GM19025 (cell line): Measurements from ENCODE around the gene VWF.

Source experiments
- ATAC-seq: cut with Tn5 transposase; IDR thresholded peaks from one replicate; pipeline ENCODE4 v1.9.1; 2021; ENCODE audit warnings: mild to moderate bottlenecking, low read depth, moderate library complexity; ENCODE audit not compliant: unreplicated experiment

The VWF gene

DNA sequence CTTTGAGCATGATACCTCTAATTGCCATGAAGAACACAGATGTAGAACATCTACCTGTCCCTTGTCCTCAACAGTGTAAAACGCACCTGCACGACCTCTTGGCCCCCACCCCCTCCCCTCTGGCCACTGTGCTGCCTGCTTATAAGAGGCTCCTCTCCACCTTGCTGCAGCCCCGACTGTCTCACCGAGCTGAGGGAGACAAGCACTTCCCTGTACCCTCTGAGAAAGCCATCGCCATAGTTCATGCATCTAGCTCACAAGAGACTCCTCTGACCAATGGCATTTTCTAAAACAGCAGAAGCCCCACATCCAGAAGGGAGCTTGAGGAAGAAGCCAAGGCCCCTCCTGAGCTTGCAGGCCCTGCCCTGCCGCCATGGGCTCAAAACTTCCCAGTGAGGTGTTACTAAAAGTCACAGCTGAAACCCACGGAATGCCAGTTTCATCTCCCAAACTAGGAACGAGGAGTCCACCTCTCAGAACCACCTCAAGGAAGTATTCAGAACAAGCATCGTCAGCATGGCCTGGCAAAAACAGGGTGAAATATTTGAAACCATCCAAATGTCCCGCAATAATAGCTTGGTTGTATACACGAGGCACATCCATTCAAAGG, 157.9 kb downstream of the VWF start:
- no peak for ATAC-seq

DNA sequence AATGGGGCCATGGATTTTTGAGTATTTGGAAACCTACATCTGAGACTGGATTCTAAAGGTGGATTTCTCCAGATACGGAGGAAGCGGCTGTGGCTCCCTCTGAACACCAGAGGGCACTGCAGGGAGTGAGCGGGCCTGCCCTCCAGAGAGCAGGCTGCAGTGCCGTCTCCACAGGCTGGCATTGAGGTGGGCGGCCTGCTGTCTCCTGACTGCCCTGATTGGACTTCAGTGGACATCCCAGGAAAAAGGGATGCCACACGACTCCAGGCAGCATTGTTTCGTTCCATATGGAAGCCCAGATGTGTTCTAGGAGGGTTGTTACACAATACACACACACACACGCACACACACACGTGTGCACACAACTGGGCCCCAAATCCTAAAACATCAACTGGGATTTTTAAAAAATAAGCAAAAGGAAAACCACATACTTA, 158.5 kb downstream of the VWF start:
- ATAC-seq: peak; percentile 60

DNA sequence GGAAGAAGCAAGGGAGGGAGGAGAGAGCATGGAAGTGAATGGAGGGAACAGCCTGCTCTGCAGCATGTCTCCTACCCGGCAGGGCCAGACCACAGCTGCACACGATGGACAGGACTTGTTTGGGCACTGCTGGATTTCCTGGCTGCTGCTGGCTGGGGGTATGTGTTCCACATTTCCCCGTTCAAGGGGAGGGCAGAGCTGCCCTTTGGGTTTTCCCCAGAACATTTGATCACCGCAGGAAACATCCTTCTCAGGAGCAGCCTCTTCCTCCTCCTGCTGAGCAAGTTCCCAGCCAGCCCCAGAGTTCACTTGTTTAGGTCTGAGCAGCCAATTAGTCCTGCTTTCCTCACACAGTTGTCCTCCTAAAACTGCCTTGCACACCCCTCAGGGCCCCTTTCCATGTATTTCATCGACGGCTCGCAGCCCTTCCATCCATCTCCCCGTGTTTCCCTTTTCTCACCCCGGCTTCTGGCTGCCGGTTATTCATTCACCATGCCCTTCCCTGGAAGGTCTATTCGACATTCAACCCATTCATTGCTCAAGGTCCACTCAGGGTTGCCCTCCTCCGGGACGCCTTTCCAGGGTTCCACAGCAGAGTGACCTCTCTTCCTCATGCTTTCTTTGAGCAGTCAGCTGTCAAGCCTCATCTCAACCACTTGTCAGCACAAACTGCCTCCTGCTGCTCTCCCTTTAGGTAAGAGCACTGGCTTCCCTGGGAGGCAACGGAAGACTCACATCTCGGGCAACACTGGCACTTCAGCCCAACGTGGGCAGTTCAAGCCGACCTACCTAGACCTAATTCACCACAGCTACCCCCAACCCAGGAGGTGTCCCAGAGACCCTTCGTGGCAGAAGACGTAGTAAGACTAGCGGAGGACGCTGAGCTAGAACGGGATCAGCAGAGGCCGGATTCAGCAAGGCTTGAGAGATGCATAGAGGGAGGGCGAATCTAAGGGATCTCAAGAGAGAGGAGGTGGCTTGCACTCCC, 159.3 kb downstream of the VWF start:
- no peak for ATAC-seq

DNA sequence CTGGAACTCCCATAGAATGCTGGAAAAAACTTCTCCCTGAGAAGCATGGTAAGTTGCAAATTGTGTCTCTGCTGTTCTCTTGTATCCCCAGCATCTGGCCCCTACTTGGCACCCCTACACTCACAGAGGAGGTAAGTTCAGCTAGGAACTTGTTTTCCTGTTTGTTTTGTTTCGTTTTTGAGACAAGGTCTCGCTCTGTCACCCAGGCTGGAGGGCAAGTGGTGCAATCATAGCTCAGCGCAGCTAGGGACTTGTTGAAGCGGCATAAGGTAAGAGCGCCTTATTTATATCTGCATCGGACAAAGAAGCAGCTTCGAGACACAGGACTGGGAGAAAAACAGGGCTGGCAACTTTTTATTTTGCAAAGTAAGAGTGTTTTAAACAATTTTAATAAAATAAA, 161.0 kb downstream of the VWF start:
- no peak for ATAC-seq

DNA sequence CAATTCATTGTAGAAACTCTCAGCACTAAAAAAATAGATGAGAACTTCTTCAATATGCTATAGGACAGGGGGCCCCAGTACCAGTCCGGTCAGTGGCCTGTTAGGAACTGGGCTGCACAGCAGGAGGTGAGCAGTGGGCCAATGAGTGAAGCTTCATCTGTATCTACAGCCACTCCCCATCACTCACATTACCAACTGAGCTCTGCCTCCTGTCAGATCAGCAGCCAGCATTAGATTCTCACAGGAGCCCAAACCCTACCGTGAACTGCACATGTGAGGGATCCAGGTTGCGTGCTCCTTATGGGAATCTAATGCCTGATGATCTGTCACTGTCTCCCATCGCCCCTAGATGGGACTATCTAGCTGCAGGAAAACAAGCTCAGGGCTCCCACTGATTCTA, 163.7 kb downstream of the VWF start:
- ATAC-seq: no peak

DNA sequence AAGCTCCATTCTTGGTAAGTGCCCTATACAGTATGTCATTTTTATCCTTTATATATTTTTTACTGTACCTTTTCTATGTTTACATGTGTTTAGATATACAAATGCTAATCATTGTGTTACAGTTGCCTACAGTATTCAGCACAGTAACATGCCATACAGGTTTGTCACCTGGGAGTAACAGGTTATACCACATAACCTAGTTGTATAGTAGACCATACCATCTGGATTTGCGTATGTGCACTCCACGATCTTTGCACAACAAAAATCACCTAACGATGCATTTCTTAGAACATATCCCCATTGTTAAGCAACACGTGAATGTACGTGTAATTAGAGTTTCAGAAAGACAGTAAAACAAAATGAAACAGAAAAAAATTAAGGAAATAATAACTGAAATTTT, 167.5 kb downstream of the VWF start:
- no peak for ATAC-seq

DNA sequence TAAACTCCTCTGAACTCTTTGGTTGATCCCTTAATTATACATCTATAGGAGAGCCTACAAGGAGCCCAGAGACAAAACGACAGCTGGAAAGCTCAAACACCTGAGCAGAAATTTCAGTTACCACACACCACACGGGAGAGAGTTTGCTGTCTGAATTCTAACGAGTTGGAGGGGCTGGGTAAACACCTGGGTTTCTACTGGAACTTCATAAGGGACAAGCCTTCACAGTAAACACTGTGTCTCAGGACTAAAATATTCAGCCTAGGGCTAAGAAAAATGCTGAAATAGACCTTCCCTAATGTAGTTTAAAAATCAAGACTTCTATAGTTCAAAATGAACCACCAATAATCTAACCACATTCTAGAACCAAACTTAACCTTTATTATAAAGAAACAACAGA, 169.8 kb downstream of the VWF start:
- ATAC-seq: no peak

DNA sequence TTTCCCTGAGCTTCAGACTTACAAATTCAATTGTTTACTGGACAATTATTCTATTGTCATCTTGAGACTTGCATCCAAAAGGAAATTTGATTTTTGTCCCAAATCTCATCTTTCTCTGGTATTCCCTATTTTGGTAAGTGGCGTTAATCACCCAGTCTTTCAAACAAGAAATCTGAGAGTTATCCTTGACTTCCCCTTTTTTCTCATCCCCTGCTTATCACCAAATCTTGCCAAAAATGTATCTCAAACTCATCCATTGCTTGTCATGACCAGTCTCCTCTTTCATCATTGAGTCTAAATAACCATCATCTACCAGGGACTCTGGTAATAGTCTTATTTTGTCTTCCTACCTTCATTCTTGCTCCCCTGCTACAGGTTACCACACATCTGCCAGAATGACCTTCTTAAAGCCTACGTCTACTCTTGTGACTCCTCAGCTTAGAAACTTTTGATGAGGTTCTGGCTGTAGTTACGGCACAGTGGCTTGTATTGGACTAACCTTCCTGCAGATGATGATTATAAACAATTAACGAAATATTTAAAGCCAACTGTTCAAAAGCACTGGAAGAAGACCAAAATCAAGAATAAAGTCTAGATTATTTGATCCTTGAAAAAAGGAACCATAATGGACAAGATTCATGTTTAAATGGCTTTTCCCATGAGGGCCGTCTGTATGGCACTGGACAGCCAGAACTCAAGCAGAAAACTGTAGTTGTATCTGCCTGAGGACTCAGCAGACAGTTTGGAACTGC, 170.5 kb downstream of the VWF start:
- no peak for ATAC-seq

DNA sequence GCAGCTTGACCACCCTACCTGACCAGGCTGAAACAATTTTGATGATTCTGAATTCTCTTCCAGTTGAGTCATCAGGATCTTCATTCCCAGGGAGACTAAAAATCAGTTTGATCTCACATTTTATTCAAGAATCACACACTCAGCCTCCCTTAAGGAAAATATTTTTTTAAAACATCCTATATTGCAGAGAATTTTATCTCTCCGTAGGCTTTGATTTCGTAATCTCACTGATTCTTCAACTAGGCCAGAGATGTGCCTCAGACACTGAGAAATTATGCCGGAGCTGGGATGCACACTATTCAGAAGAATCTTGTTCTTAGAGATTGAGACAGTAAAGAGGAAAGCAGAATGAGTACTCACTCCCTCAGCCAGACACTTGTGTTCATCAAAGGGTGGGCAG, 172.4 kb downstream of the VWF start:
- no peak for ATAC-seq

DNA sequence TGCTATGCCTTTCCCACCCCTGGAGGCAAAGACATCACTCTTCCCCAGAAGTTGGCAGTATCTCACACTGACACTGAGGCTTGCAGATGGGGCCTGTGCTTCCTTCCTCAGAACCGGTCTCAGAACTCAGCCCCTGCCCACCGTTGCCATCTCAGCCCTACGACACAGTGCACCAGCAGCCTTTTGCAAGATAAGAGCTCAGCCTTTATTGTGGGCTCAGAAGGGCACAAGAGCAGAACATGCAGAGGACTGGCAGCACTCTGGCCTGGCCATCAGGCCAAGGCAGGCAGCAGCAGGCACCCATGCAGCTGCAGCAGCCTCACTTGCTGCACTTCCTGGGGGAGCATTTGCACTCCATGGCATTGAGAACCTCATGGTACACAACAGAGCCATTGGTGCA, 175.8 kb downstream of the VWF start:
- ATAC-seq: no peak

DNA sequence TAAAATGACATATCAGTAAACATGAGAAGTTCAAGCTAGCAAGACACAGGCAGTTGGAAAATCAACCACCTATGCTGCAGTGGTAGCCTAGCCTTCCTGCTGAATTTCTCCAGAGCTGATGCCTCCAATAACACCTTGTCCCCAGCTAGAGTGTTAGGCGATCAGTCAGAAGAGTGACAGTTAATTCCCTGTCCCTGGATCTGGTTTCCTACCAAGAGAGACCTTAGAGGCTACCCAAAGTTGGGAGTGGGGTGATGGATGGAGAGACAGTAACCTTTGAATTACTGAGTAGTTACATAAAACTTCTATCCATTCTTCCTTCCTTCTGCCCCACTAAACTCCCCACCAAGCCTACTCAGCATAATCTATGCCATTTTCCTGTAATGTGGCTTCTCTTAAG, 177.5 kb downstream of the VWF start:
- ATAC-seq: no peak

DNA sequence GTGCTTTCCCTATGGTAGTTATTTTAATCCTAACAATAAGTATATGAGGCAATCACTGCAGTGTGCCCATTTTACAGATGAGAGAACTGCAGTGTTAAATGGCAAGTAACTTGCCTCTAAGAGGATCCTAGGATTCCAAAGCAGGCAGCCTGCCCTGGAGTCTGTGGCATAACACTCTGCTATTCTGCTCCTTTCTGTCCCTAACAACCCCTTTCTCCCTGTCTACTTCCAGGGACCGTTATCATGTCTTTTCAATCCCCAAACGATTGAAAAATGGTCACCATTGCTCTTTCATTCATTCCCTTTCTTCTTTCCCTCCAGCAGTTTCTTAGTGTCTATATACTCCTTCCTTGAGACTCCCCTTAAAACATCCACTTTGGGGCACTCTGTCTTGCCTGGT, 178.1 kb downstream of the VWF start:
- no peak for ATAC-seq

DNA sequence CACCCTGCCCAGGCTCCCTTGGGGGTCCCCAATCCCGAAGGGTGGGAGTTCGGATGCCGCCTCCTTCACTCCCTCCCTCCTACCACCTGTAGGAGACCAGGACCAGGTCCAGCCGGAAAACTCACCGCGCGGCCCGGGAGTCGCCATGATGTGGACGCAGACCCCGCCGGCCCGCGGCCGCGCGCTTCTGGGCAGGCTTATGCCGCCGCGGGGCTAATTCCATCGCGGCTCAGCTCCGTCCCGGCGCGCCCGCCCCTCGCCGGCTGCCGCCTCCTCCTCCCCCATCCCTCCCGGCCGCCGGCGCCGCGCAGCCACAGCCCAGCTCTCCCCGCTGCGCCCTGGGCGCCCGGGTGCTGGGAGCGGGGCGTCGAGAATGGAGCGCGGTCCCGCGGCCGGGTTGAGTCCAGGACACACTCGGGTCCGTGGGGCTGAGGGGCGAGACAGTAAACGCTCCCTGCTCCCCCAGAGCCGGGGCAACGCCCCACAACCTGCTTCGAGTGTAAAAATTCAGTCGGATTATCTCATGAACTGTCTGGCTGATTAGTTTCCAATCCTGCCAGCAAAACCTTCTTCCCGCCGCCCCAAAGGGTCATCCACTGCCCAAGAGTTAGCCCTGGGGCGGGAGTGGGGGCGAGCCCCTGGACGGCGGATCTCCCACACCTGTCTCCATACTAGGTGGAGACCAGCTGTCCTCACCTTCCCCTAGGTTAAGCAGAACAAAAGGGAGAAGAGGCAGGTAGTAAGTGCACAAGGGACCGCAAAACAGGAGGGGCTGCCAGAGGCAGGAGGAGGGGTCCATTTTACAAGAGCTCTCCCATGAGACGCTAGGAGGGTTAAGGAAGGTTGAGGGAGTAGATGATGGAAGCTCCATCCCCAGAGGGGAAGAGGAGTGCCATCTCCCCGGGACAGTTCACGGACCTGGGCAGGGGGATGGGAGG, 179.1 kb downstream of the VWF start, which contains the start of gene ANO2:
ANO2 (minus strand) TSS at position 189 of the 938 bp plus-strand sequence; CDS start at position 147, 42 bp downstream.
- ATAC-seq: no peak

DNA sequence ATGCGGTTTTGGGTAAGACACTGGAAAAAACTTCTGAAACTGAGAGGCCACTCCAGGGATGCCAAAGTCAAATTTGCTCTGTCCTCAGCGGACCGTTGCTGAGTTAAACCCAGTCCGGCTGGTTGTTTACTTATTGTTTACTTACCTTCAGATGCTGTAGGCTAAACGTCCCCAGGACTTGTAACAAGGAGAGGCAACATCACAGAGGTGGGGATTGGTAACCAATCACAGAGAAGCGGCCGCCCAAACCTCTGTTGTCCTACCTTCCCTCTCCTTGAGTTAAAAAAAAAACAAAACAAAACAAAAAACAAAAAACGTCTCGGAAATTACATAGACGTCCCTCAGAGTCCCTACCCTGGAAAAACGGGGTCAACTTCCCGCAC, 179.8 kb downstream of the VWF start:
- no peak for ATAC-seq

DNA sequence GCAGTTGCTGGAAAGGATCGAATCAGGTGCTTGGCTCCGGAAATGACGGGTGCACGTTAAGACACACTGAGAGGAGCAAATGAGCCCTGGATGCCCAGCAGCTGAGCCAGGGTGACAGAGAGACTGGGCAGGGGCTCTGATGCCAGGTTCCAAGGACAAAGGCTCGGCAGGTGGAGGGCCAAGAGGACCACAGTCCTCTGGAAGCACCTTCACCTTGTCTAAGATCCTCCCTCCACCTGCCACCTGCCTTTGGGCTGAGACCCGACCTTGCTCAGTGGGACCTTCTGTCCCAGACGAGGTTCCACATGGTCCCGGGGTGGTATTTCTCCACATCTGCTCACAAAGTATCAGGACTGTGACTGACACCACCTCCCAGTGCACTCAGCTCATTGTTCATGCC, 180.4 kb downstream of the VWF start:
- ATAC-seq: no peak

DNA sequence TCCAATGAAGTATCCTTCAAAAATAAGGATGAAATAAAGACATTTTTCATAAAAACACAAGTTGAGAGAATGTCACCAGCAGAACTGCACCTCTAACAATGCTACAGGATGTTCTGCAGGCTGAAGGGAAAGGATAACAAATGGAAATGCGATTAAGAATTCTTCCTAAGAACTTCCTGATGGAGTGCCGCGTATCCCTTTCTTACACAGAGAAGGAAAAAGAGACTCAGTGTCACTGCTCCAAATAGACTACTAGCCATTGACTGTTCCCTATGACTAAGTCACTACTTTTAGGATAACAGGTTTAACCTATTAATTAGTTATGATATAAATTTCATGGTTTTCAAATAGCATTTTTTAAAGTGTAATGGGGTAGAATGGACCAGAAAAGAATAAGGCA, 182.6 kb downstream of the VWF start:
- ATAC-seq: no peak

DNA sequence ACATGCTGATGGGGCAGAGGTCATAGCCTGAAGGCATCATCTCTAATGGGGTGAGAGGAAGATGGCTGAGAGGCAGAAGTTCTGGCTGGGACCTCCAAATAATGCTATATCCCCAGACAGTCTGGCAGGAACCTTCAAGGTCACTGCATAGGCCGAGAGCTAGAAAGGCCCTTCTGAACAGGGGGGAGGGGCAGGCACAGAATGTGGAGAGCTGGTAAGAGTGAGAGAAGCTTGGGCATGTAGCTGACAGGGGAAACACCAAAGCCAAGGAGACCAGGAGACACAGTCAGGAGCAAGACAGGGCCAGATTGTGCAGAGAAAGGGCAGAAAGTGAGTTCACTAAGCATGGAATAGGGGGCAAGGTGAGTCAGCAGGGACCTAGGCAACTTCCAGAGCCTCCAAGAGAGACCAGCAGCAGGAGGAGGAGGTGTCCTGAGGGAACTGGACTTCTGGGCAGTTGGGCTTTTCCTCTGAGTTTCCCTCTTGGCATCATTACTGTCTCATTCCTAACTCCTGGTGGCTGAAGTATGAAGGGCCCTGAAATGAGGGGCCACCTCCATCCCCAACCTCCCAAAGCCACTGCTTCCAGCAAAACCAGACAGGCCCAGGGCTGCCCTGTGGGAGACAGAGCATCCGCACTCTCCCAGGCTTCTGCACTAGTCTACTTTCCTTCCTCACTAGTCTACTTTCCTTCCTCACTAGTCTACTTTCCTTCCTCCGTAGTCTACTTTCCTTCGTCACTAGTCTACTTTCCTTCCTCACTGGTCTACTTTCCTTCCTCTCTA, 196.5 kb downstream of the VWF start:
- ATAC-seq: no peak

DNA sequence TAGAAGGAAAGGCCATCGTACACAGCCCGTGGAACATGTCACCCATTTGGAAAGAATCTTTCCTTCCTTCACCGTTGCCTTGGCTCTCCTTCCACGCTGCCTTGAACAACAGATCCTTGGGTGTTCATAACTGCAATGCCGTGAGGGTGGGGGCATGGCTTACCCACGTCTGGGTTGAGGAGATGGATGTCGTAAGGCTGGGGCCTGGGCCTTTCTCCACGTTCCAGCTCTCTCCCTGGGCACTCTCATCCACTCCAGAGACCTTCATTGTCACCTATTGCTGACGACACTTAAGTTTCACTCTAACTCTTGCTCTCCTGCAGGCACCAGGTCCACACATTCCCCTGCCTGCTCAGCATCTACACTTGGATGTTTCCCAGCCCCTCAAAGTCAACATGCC, 198.8 kb downstream of the VWF start:
- ATAC-seq: no peak

DNA sequence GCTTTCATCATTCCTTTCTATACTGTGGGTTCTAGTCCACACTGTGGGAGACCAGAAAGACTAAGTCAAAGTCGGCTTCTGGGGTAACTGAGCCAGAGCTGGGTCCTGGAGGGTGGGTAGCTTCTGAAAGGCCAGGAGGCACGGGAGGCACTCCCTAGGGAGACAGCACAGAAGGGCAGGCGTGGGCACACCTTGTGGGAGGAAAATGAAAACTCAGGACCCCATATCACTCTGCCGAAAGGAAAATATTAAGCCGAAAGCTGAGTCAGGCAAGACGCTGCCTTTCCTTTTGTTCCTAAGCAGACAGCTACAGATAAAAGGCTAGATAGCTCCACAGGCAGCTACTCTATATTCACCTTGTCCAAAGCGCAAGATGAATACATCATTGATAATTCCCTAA, 200.1 kb downstream of the VWF start:
- ATAC-seq: no peak
